ENCODE results near the gene OMP. TPM values are rescaled to one million over a fixed set of nuclear protein-coding genes. Genes with fewer than 3 reads are reported as not detected.
"Not testable (repeated sequence)": the region's sequence is repeated elsewhere in the genome, so short reads cannot be mapped to it uniquely, and the experiment has no call there.

The OMP gene
- total and polyA plus RNA-seq, 3 donors from 2014 or later, result 1.7 to 6.7 TPM; not detected in 1

DNA sequence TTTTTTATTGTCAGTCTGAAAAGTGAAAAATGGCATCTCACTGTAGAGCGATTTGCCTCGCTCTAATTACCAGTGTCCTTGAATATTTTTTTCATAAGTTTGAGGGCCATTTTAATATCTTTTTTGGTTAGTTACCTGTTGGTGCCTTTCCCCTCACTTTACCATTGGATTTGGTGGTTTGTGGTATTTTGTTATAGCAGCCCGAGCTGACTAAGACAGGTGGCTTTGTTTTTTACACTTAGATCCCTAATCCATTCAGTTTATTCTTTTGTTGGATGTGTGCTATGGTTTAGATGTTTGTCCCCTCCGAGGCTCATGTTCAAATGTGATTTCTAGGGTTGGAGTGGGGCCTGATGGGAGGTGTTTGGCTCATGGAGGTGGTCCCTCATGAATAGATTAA lies 42.4 kb upstream of the OMP start:
- Histone ChIP-seq H3K4me3 (no peak overlapping the region), H3K36me3 (ENCODE audit: low read depth, missing control alignments) (no peaks in the 10 kb centered on the region), H3K4me1 (no peaks in the 10 kb centered on the region), H3K9me3 (no peaks in the 10 kb centered on the region), H3K27me3 (no peaks in the 10 kb centered on the region), H3K27ac (no peak overlapping the region)
- intact Hi-C loops (cut with DNase I; ENCODE audit: low total_unique reads), result no loop called here
- 84 to 86% methylated on average over 4 of the region's 4 CpGs for WGBS, 2 donors
- no peak for TF ChIP-seq POLR2A (IDR thresholded peaks at IDR 0.05)
- TF ChIP-seq, protein P1, sequence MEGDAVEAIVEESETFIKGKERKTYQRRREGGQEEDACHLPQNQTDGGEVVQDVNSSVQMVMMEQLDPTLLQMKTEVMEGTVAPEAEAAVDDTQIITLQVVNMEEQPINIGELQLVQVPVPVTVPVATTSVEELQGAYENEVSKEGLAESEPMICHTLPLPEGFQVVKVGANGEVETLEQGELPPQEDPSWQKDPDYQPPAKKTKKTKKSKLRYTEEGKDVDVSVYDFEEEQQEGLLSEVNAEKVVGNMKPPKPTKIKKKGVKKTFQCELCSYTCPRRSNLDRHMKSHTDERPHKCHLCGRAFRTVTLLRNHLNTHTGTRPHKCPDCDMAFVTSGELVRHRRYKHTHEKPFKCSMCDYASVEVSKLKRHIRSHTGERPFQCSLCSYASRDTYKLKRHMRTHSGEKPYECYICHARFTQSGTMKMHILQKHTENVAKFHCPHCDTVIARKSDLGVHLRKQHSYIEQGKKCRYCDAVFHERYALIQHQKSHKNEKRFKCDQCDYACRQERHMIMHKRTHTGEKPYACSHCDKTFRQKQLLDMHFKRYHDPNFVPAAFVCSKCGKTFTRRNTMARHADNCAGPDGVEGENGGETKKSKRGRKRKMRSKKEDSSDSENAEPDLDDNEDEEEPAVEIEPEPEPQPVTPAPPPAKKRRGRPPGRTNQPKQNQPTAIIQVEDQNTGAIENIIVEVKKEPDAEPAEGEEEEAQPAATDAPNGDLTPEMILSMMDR (IDR thresholded peaks at IDR 0.05), result no peak
- DNase-seq, result no peak

DNA sequence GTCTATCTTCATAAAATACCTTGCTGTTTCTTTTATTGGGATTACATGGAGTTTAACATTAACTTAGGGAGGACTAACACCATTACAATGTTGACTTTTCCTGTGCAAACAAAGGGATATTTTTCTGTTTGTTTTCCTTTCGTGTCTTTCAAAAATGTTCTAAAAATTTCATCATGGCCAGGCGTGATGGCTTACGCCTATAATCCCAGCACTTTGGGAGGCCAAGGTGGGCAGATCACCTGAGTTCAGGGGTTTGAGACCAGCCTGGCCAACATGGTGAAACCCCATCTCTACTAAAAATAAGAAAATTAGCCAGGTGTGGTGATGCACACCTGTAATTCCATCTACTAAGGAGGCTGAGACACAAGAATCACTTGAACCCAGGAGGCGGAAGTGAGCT lies 41.4 kb upstream of the OMP start:
- H3K36me3 ChIP-seq (ENCODE audit: low read depth, missing control alignments); H3K9me3 ChIP-seq; intact Hi-C loops (cut with DNase I; ENCODE audit: low total_unique reads); H3K4me1 ChIP-seq; H3K27me3 ChIP-seq; DNase-seq; H3K4me3 ChIP-seq; H3K27ac ChIP-seq: not testable (repeated sequence)
- 82 to 85% methylated on average over 4 of the region's 4 CpGs for WGBS, 2 donors

DNA sequence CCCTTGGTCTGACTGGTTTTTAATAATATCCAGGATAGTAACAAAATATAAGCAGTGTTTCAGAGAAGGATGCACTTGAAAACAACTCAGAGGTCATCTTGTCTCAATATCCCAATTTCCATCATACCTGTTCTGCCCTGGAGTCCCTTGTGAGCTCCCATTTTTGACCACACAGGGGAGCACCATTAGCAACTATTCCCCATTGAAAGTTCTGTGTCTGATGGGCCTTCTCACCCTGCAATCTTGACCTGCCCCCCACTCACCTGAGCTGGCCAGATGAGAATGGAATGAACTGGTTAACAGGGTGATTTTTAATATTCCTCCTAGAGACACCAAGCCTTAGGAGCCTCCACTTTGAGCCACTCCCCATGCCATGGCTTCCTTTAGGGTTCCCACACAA lies 39.7 kb upstream of the OMP start:
- Histone ChIP-seq H3K36me3 (ENCODE audit: low read depth, missing control alignments) (no peaks in the 10 kb centered on the region), H3K27ac (no peak overlapping the region), H3K27me3 (no peaks in the 10 kb centered on the region), H3K9me3 (no peaks in the 10 kb centered on the region), H3K4me3 (no peak overlapping the region), H3K4me1 (peaks cover 15% of the 10 kb centered on the region)
- no peak for DNase-seq
- intact Hi-C loops (cut with DNase I; ENCODE audit: low total_unique reads), result no loop called here
- TF ChIP-seq, protein P1 (IDR thresholded peaks at IDR 0.05), result no peak
- no peak for TF ChIP-seq POLR2A (IDR thresholded peaks at IDR 0.05)

DNA sequence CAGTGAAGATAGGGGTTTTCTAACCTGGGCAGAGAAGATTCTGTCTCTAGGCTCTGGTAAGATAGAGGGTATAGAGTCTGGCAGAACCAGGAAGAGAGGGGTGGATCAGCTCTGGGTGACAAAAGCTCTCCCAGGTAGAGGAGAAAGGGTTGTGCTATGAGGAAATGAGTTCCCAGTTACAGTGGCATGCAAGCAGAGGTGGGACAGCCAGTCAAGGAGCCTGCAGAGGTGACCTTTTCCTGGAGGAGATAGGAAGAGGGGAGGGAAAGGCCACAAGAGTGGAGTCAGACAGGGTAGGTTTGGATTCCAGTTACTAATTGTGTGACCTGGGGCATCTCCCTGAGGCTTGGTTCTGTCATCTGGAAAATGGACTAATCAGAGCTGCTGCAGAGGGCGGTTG lies 39.2 kb upstream of the OMP start:
- Histone ChIP-seq H3K4me3 (no peak overlapping the region), H3K27ac (no peak overlapping the region), H3K27me3 (no peaks in the 10 kb centered on the region), H3K4me1 (peaks cover 19% of the 10 kb centered on the region), H3K9me3 (no peaks in the 10 kb centered on the region), H3K36me3 (ENCODE audit: low read depth, missing control alignments) (no peaks in the 10 kb centered on the region)
- DNase-seq, result no peak
- WGBS, 2 donors, result 100% methylated on average over 1 of the region's 1 CpG
- TF ChIP-seq, protein P1 (IDR thresholded peaks at IDR 0.05), result no peak
- no peak for TF ChIP-seq POLR2A (IDR thresholded peaks at IDR 0.05)
- intact Hi-C loops (cut with DNase I; ENCODE audit: low total_unique reads), result no loop called here

DNA sequence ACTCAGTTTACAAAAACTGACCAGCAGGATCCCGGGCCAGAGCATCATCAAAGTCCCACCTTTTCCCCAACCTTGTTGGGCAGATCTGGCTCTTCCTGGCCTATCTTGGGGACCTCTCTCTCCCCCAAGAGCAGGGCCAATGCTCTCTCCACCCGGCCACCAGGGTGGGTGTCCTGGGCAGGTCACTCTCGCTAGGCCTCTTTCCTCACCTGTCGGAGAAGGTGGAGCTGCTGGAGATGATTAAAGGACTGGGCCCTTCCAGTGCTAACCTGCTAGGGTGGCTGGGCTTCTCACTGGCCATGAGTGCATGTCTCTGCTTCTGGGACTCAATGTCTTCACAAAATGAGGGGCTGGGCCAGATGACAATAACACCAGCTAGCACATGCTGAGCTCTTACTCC lies 38.8 kb upstream of the OMP start:
- intact Hi-C loops (cut with DNase I; ENCODE audit: low total_unique reads), result no loop called here
- TF ChIP-seq, protein P1 (IDR thresholded peaks at IDR 0.05), result no peak
- TF ChIP-seq POLR2A (IDR thresholded peaks at IDR 0.05), result no peak
- H3K27ac ChIP-seq, result no peak overlapping the region
- DNase-seq, result no peak
- H3K9me3 ChIP-seq, result no peaks in the 10 kb centered on the region
- H3K4me1 ChIP-seq, result peaks cover 23% of the 10 kb centered on the region
- H3K4me3 ChIP-seq, result no peak overlapping the region
- WGBS, 2 donors, result 93 to 99% methylated on average over 4 of the region's 4 CpGs
- no peaks in the 10 kb centered on the region for H3K27me3 ChIP-seq
- H3K36me3 ChIP-seq (ENCODE audit: low read depth, missing control alignments), result no peaks in the 10 kb centered on the region
